ENCODE data around the gene MX1.

The MX1 gene

DNA sequence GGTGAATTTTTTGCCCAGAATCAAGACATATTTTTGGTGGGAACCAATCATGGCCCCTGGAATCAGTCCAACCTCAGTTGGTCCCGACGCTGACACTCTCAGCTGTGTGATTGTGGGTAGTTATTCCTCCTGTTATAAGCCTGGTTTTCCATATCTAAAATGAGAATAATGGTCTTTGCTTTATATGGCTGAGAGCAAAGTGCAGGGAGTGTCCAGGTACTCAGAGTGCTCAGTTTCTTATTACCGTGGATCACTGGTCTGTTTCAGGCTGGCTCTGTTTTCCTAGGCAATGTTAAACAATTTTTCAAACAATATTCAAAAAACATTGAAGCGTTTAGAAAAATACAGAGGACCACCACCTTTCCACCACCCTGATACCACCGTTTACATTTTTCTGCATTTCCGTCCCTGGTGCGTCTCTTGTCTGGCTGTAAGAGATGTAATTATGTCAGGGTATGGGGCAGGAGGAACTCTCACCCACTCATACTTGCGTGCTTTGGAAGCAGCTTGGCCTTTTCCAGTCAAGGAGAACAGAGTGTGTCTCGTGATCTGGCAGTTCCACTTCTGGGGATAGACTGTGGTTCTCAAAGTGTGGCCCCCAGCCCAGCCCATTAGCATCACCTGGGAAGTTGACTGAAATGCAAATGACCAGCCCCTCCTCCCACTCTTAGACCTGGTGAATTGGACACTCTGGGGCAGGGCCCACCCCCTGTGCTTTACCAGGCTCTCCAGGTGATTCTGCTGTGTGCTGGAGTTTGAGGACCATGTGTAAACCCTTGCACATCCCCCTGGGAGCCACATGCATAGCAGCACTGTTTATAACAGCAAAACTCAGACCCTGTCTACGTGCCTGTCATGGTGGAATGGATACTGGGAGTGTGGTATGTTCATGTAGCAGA is 6.8 kb downstream of the MX1 start:
- DNase-seq, result no peak

- no peak for DNase-seq
Measured at GRCh38 chr21:41433566-41433965, 7.5 kb downstream of the MX1 start.

- no peak for DNase-seq
Measured at GRCh38 chr21:41435706-41436105, 9.7 kb downstream of the MX1 start.

- DNase-seq, result no peak
Measured at GRCh38 chr21:41437729-41438128, 11.7 kb downstream of the MX1 start.

DNA sequence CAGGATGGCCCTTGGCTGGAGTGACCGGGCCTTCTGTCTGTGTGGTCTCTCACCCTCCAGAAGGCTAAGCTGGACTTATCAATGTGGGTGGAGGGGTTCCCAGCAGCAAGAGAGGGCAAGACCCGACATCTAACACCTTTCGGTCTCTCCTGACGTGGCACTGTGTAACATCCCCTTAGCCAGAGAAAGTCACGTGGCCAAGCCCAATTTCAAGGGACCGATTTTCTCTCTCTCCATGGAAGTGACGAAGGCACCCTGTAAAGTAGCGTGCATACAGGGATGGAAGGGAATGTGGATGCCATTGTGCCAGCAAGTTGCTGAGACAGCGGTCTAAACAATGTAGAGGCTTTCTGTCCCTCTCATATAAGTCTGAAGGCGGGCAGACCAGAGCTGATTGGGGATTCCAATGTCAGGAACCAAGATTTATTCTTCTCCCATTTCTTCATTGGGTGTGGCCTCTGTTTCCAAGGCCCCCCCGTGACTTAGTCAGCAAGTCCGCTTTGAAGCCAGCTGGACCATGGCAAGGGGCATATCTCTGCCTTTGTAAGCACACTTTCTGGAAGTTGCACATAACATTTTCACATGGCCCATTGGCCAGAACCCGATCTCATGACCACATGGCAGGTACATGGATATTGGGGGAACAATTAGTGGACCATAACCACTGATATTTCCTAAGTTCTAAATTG is 12.5 kb downstream of the MX1 start:
- DNase-seq, result no peak

- no peak for DNase-seq
Measured at GRCh38 chr21:41439248-41439647, 13.2 kb downstream of the MX1 start.

DNA sequence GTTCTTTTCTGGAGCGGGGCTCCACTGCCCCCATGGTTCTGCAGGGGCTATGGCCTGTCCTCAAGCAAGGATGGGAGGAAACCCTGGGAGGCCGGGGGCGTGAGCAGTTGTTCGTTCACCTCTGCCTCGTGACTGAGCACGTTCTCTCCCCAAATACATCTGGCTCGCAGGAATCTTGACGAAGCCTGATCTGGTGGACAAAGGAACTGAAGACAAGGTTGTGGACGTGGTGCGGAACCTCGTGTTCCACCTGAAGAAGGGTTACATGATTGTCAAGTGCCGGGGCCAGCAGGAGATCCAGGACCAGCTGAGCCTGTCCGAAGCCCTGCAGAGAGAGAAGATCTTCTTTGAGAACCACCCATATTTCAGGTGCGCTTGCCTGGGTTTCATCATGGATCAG is 15.5 kb downstream of the MX1 start:
- no peak for DNase-seq

DNA sequence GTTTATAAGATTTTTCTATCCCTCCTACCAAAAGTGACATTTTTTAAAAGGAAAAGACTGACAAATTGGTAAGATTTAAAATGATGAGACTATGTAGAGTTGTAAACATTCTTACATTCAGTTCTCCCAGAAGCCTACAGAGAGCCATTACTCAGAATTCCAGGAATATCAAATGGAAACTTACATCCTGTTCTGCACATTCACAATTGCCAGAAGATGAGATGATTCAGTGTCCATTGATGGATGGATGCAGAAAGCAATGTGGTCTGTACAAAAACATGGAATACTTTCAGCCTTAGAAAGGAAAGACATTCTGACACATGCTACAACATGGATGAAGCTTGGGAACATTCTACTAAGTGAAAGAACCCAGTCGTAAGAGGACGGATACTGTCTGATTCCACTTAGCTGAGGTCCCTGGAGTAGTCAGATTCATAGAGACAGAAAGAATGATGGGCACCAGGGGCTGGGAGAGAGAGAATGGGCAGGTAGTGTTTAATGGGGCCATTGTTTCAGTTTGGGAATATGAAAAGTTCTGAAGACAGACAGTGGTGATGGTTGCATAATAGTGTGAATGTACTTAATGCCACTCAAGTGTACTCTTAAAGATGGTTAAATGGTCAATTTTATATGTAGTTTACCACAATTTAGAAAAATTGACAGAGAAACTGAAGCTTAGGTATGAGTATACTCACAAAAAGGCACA is 16.6 kb downstream of the MX1 start:
- no peak for DNase-seq

- no peak for DNase-seq
Measured at GRCh38 chr21:41443562-41443961, 17.5 kb downstream of the MX1 start.

- no peak for DNase-seq
Measured at GRCh38 chr21:41444703-41445464, 18.8 kb downstream of the MX1 start.

GRCh38 chr21:41445465-41445862 is 19.4 kb downstream of the MX1 start:
- DNase-seq, result no peak

DNA sequence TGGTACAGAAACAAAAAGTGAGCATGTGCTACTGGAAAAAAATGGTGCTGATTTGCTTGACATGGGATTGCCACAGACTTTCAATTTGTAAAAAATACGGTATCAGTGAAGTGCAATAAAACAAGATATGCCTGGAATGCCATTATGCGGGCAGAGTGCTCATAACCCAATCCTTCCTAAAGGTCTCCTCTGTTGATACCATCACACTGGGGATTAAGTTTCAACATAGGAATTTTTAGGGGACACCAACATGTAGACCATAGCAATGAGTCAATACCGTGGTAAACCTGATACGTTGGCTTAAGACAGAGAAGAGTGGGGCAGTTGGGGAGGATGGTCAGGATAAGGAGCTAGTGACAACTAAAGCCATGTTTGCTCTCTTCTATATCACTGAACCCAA is 20.5 kb downstream of the MX1 start:
- no peak for DNase-seq

- no peak for DNase-seq
Measured at GRCh38 chr21:41447356-41447755, 21.3 kb downstream of the MX1 start.

- DNase-seq, result no peak
Measured at GRCh38 chr21:41449613-41450012, 23.6 kb downstream of the MX1 start.

DNA sequence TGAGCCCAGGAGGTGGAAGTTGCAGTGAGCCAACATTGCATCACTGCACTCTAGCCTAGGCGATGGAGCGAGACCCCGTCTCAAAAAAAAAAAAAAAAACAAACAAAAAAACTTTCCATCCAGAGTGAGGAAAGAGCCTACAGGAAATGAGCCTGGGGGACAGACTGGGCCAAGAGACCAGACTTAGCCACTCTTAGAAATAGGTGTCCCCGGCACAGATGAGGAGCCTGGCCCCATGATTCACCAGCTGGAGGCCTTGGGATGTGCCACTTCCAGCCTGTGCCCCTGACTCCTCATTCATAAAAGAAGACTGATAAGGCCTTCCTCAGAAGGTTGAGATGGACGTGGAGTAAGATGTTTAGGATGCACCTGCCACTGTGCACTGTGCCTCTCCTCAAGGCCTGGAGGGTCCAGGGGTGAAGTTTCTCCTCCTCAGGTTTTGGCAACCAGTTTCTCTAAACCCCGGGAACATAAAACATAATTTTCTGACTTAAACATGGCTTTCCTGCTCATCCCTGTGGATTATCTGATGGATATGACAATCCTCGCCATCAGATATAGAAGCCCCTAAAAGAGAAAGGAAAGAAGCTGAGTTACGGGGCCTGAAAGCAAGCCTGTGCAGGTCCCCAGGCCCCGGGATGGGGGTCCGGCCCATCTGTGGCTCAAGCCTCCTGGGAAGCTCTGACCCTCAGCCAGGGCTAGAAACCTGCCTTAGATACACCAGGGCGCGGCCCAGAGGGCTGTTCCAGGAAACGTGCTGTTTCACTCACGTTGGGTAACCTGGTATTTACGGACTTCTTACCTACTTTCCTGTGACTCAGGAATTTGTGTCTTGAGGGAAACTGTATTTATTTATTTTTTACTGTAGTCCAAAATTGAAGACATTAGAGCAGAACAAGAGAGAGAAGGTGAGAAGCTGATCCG is 26.0 kb downstream of the MX1 start:
- DNase-seq, result no peak

DNA sequence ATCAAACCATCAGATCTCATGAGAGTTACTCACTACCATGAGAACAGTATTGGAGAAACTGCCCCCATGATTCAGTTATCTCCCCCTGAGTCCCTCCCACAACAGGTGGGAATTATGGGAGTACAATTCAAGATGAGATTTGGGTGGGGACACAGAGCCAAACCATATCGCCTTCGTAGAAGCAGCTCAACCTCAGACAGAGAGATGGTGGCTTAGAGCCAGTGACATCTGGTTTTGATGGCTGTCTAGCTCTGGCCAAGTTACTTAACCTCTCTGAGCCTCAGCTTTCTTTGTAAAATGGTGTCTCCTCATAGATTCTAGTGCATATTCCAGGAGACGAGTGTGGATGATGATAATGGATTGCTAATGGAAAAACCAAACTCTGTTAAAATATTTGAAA is 27.2 kb downstream of the MX1 start:
- no peak for DNase-seq

DNA sequence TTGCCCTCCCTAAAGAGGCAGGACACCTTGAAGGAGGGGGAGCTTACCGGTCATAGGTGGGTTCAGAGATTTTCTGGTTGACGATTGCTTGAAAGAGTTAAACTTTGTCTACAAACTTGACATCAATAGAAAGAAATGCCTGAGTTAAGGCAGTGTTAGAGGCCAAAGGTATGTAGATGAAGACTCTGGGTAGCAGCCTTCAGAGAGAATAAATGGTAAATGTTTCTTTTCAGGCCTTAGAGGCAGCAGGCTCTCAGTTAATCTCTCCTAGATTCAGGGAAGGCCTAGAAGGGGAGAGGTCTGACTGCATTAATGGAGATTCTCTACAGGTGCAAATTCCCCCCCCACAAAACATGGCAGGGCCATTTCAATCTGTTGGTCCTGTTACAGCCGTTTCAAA is 27.7 kb downstream of the MX1 start:
- no peak for DNase-seq

DNA sequence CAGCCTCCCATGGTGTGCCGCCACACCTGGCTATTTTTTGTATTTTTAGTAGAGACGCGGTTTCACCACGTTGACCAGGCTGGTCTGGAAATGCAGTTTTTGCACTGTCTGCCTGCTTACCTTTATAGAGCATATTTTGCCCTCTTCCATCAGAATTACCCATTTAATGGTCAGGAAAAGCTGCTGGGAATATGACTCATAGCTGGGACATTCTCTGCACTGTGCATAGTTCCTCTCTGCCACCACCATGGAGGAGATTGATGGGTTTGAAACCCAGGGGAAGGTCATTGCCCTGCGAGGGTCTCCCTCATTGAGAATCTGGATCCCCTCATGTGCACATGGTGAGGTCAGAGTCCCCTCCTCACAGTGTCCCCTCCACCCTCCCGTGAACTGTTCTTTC is 32.1 kb downstream of the MX1 start:
- DNase-seq, result no peak

GRCh38 chr21:41458559-41458958 is 32.5 kb downstream of the MX1 start:
- DNase-seq, result no peak

- no peak for DNase-seq
Measured at GRCh38 chr21:41459884-41460534, 34.0 kb downstream of the MX1 start.

Measured in femur (tissue), 1 donor.